Measurements from ENCODE around the gene CYP39A1.

DNA sequence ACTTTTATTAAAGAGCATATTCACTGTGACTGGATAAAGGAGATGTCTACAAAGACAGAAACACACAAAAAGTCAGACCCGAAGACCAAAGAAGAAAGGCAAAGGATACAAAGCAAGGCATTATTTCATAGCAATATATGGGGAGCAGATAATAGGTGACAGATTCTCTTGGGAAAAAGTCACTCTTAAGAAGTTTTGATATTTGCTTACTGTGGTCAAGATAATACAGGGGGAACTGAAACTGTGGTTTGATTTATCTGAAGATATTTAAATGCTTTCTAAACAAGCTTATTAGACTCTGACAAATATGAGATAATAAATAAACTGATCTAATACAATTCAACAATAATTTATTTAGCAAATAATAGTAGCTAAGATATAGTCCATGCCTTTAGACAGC is 14.7 kb downstream of the CYP39A1 start:
- TF ChIP-seq, protein P1, sequence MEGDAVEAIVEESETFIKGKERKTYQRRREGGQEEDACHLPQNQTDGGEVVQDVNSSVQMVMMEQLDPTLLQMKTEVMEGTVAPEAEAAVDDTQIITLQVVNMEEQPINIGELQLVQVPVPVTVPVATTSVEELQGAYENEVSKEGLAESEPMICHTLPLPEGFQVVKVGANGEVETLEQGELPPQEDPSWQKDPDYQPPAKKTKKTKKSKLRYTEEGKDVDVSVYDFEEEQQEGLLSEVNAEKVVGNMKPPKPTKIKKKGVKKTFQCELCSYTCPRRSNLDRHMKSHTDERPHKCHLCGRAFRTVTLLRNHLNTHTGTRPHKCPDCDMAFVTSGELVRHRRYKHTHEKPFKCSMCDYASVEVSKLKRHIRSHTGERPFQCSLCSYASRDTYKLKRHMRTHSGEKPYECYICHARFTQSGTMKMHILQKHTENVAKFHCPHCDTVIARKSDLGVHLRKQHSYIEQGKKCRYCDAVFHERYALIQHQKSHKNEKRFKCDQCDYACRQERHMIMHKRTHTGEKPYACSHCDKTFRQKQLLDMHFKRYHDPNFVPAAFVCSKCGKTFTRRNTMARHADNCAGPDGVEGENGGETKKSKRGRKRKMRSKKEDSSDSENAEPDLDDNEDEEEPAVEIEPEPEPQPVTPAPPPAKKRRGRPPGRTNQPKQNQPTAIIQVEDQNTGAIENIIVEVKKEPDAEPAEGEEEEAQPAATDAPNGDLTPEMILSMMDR (IDR thresholded peaks at IDR 0.05): no peak
- no peak for TF ChIP-seq POLR2A (IDR thresholded peaks at IDR 0.05)
